Activated B cell treated with CpG ODN at 0.5 μM for 24 hours (primary cell): Measurements from ENCODE around the gene BRIX1. TPM values are rescaled to one million over a fixed set of nuclear protein-coding genes. Genes with fewer than 3 reads are reported as not detected.

Experiments used
- ATAC-seq: fragments of 200-7000 bp; cut with Tn5 transposase; one replicate; pipeline ENCODE4 v1.10.0; 2021; ENCODE audit warnings: low read depth, mild to moderate bottlenecking, moderate library complexity
- CTCF ChIA-PET: fragments of 350-600 bp; sonication (Branson Sonifier 250); formaldehyde crosslinking; loops from one replicate; lab custom pipeline; 2021; ENCODE audit warnings: antibody characterized with exemption; lab: Charles Lee
- POLR2A ChIA-PET: fragments of 350-600 bp; sonication (Branson Sonifier 250); formaldehyde crosslinking; loops from one replicate; lab custom pipeline; 2021; ENCODE audit warnings: antibody characterized with exemption; lab: Charles Lee
- DNase-seq: peaks from one replicate; pipeline ENCODE4 v3.0.0; 2022
- H3K27ac Mint-ChIP-seq: one replicate; pipeline ENCODE4 v1.8.0; 2020; ENCODE audit warnings: mixed read lengths
- H3K27me3 Mint-ChIP-seq: one replicate; pipeline ENCODE4 v1.8.0; 2021; ENCODE audit warnings: mixed read lengths
- H3K36me3 Mint-ChIP-seq: one replicate; pipeline ENCODE4 v1.8.0; 2021; ENCODE audit warnings: low read depth, mixed read lengths
- H3K4me1 Mint-ChIP-seq: one replicate; pipeline ENCODE4 v1.8.0; 2021; ENCODE audit warnings: mixed read lengths
- H3K4me3 Mint-ChIP-seq: one replicate; pipeline ENCODE4 v1.8.0; 2020; ENCODE audit warnings: mild to moderate bottlenecking, mixed read lengths
- H3K9me3 Mint-ChIP-seq: one replicate; pipeline ENCODE4 v1.8.0; 2020; ENCODE audit warnings: mixed read lengths
- CTCF ChIP-seq: fragments of 200-600 bp; IDR thresholded peaks from one replicate; pipeline ENCODE4 v1.8.0; 2022; ENCODE audit warnings: antibody characterized with exemption, mild to moderate bottlenecking
- intact Hi-C: fragments of 100-400 bp; cut with micrococcal nuclease; formaldehyde crosslinking; loops from one replicate; pipeline ENCODE4 v1.15.1; 2024
- total RNA-seq: library from RNA; stranded (reverse); gene quantifications from 2 replicates; pipeline ENCODE4 v1.2.3, GENCODE V29; 2022

Gene BRIX1
- total RNA-seq, 1 donor from 2014 or later, result 42.4 TPM

- ATAC-seq, result no peak
- Mint-ChIP-seq H3K9me3 (no peaks in the 10 kb centered on the region), H3K27me3 (no peaks in the 10 kb centered on the region), H3K4me3 (no peak overlapping the region), H3K27ac (no peak overlapping the region), H3K36me3 (peaks cover 38% of the 10 kb centered on the region), H3K4me1 (peaks cover 35% of the 10 kb centered on the region)
- intact Hi-C loops, result loop anchor here (5.0 to 10.0 kb wide), 4 partner anchors 387 to 1950 kb away; partner anchors contain the start of gene NIPBL
- TF ChIP-seq CTCF, result no peak
- CTCF ChIA-PET, result no interaction called here
- POLR2A ChIA-PET, result interaction anchor here (3.2 kb wide), 1 partner anchor 12 kb away, joined by 125 read pairs; the partner anchor contains the start of genes BRIX1 and RAD1
- no peak for DNase-seq
Observed at GRCh38 chr5:34927785-34928184, 12.3 kb downstream of the BRIX1 start.

GRCh38 chr5:34928267-34928666 is 12.8 kb downstream of the BRIX1 start:
- TF ChIP-seq CTCF, result no peak
- H3K27ac Mint-ChIP-seq, result no peak overlapping the region
- H3K4me3 Mint-ChIP-seq, result no peak overlapping the region
- H3K36me3 Mint-ChIP-seq, result peaks cover 38% of the 10 kb centered on the region
- H3K27me3 Mint-ChIP-seq, result no peaks in the 10 kb centered on the region
- POLR2A ChIA-PET, result interaction anchor here (1.1 to 3.2 kb wide), 2 partner anchors 12 to 1224 kb away, joined by 3 to 125 read pairs; partner anchors contain the start of genes BRIX1, LMBRD2, RAD1 and SKP2
- H3K4me1 Mint-ChIP-seq, result peaks cover 35% of the 10 kb centered on the region
- ATAC-seq, result no peak
- intact Hi-C loops, result loop anchor here (5.0 to 10.0 kb wide), 4 partner anchors 387 to 1949 kb away; partner anchors contain the start of gene NIPBL
- CTCF ChIA-PET, result no interaction called here
- H3K9me3 Mint-ChIP-seq, result no peaks in the 10 kb centered on the region
- DNase-seq, result no peak

- TF ChIP-seq CTCF, result no peak
- Mint-ChIP-seq H3K27ac (peak within 1 kb of the TSS; percentile 93), H3K36me3 (peaks cover 37% of the 10 kb centered on the region), H3K4me3 (peak within 1 kb of the TSS; percentile 97), H3K4me1 (peaks cover 29% of the 10 kb centered on the region), H3K27me3 (no peaks in the 10 kb centered on the region), H3K9me3 (no peaks in the 10 kb centered on the region)
- DNase-seq, result peak; percentile 98
- ATAC-seq, result peak; percentile 88
- ChIA-PET POLR2A (interaction anchor here (0.6 to 3.2 kb wide), 18 partner anchors 8 to 1940 kb away, joined by 3 to 125 read pairs (median 5); partner anchors contain the start of genes AMACR, BRIX1, LMBRD2 and NADK2), CTCF (interaction anchor here (2.0 kb wide), 1 partner anchor 13 kb away, joined by 15 read pairs; the partner anchor contains the start of genes BRIX1 and RAD1)
- intact Hi-C loops, result loop anchor here (1.0 to 10.0 kb wide), 10 partner anchors 14 to 1948 kb away; partner anchors contain the start of genes BRIX1, LMBRD2, NIPBL and RAD1
Observed at GRCh38 chr5:34929134-34929719, 13.7 kb downstream of the BRIX1 start, which contains the start of gene DNAJC21. Gene DNAJC21, plus strand, starts transcription at chr5:34929559. Its CDS starts 261 bp downstream, at chr5:34929820.

- no peak for TF ChIP-seq CTCF
- Mint-ChIP-seq H3K4me1 (peaks cover 31% of the 10 kb centered on the region), H3K27ac (peak overlapping the region; percentile 93), H3K4me3 (peak overlapping the region; percentile 97), H3K27me3 (no peaks in the 10 kb centered on the region), H3K36me3 (peaks cover 32% of the 10 kb centered on the region), H3K9me3 (no peaks in the 10 kb centered on the region)
- ATAC-seq (peak; percentile 64), DNase-seq (peak; percentile 73)
- intact Hi-C loops, result loop anchor here (1.0 to 10.0 kb wide), 10 partner anchors 15 to 1947 kb away; partner anchors contain the start of genes BRIX1, LMBRD2, NIPBL and RAD1
- POLR2A ChIA-PET, result interaction anchor here (0.5 to 3.2 kb wide), 19 partner anchors 9 to 1939 kb away, joined by 3 to 125 read pairs (median 4); partner anchors contain the start of genes AMACR, BRIX1, NADK2 and RAD1
- CTCF ChIA-PET, result interaction anchor here (0.7 to 2.0 kb wide), 2 partner anchors 14 to 27 kb away, joined by 3 to 15 read pairs; partner anchors contain the start of genes BRIX1 and RAD1
Observed at GRCh38 chr5:34929720-34930461, 14.4 kb downstream of the BRIX1 start.
